Endothelial cell of umbilical vein (primary cell): Measurements from ENCODE around the gene MRTFA.

Experiments used
- EZH2 ChIP-seq: IDR thresholded peaks from 2 replicates; pipeline ENCODE4 v1.6.1; 2012; ENCODE audit warnings: borderline replicate concordance, low read depth, mild to moderate bottlenecking, moderate library complexity, low read length, inconsistent platforms; ENCODE audit not compliant: severe bottlenecking
- FOS ChIP-seq: IDR thresholded peaks from 2 replicates; pipeline ENCODE4 v1.6.1; 2011; ENCODE audit warnings: mild to moderate bottlenecking, low read length, moderate library complexity, borderline replicate concordance; ENCODE audit not compliant: insufficient read depth
- GATA2 ChIP-seq: IDR thresholded peaks from 2 replicates; pipeline ENCODE4 v1.7.0; 2011; ENCODE audit warnings: low read depth, mild to moderate bottlenecking, moderate library complexity, mixed read lengths, low read length; ENCODE audit not compliant: insufficient read length, insufficient read depth
- JUN ChIP-seq: IDR thresholded peaks from 2 replicates; pipeline ENCODE4 v1.6.1; 2011; ENCODE audit warnings: borderline replicate concordance, low read depth; ENCODE audit not compliant: insufficient read length, insufficient read depth
- MAX ChIP-seq: IDR thresholded peaks from 2 replicates; pipeline ENCODE4 v1.6.1; 2011; ENCODE audit not compliant: insufficient read depth, insufficient read length
- MYC ChIP-seq: IDR thresholded peaks from one replicate; pipeline ENCODE4 v1.6.1; 2011; ENCODE audit warnings: mild to moderate bottlenecking, low read depth, low read length
- POLR2A ChIP-seq: IDR thresholded peaks from 2 replicates; pipeline ENCODE4 v1.6.1; 2012; ENCODE audit warnings: low read depth, mild to moderate bottlenecking, control low read depth, low read length
- POLR2AphosphoS5 ChIP-seq: IDR thresholded peaks from 2 replicates; pipeline ENCODE4 v1.6.1; 2012; ENCODE audit warnings: low read depth, mild to moderate bottlenecking, control low read depth, low read length, moderate library complexity; ENCODE audit not compliant: insufficient read depth
- TF ChIP-seq, protein P1 (sequence below), 2 donors: IDR thresholded peaks; 1 replicate in 1 of 2; 2 replicates in 1 of 2; pipeline ENCODE4 v1.5.1; 2011; ENCODE audit warnings: low read length in 2 of 2, mild to moderate bottlenecking in 2 of 2, moderate library complexity in 2 of 2, control low read depth in 1 of 2, inconsistent platforms in 1 of 2, low read depth in 1 of 2; ENCODE audit not compliant: insufficient read depth in 1 of 2; ENCODE audit errors: extremely low read depth in 1 of 2

DNA sequence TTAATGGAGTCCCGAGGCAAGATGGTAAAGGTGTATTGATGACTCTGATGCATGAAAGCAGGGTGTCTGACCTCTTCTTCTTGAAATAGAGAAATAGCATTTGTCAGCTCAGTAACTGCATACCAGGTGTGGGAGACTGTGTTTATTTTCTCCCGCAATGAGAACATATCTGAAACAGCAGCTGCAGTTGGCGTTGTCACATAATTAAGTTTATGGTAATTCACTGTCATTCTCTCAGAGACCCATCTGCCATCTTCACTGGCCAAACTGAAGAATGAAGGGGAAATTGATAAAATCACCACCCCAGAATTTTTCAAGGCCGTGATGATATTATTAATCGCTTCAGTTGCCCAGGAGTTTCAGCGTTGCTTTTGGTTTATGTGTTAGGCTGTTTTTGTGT lies 22.6 kb upstream of the MRTFA start:
- TF ChIP-seq POLR2A, result no peak
- TF ChIP-seq, protein P1, sequence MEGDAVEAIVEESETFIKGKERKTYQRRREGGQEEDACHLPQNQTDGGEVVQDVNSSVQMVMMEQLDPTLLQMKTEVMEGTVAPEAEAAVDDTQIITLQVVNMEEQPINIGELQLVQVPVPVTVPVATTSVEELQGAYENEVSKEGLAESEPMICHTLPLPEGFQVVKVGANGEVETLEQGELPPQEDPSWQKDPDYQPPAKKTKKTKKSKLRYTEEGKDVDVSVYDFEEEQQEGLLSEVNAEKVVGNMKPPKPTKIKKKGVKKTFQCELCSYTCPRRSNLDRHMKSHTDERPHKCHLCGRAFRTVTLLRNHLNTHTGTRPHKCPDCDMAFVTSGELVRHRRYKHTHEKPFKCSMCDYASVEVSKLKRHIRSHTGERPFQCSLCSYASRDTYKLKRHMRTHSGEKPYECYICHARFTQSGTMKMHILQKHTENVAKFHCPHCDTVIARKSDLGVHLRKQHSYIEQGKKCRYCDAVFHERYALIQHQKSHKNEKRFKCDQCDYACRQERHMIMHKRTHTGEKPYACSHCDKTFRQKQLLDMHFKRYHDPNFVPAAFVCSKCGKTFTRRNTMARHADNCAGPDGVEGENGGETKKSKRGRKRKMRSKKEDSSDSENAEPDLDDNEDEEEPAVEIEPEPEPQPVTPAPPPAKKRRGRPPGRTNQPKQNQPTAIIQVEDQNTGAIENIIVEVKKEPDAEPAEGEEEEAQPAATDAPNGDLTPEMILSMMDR (IDR thresholded peaks at IDR 0.05; ENCODE audit: extremely low read depth in 1 of 2, insufficient read depth in 1 of 2, low read depth in 1 of 2, low read length in 2 of 2), result no peak
- TF ChIP-seq POLR2AphosphoS5, result no peak
- no peak for TF ChIP-seq EZH2
- no peak for TF ChIP-seq MAX
- no peak for TF ChIP-seq FOS
- TF ChIP-seq MYC, result no peak
- no peak for TF ChIP-seq GATA2
- no peak for TF ChIP-seq JUN
